GM23248 (cell line): ENCODE results near the gene PPP1R16B. TPM values are rescaled to one million over a fixed set of nuclear protein-coding genes. Genes with fewer than 3 reads are reported as not detected.

ENCODE experiments used
- DNase-seq: peaks from one replicate; pipeline ENCODE4 v3.0.0-alpha.2; 2015
- H2AFZ ChIP-seq: fragments of 200-600 bp; sonication (generic); 2 replicates; pipeline ENCODE4 v1.6.1; 2016; ENCODE audit warnings: antibody characterized with exemption
- H3F3A ChIP-seq: fragments of 200-600 bp; sonication (generic); 2 replicates; pipeline ENCODE4 v1.6.1; 2016; ENCODE audit warnings: mild to moderate bottlenecking, antibody characterized with exemption, mixed run types; ENCODE audit not compliant: insufficient read depth
- H3K27ac ChIP-seq: fragments of 200-600 bp; sonication (generic); 2 replicates; pipeline ENCODE4 v1.5.1; 2016; ENCODE audit warnings: mild to moderate bottlenecking
- H3K27me3 ChIP-seq: fragments of 200-600 bp; sonication (generic); replicated peaks from 2 replicates; pipeline ENCODE4 v1.6.1; 2016; ENCODE audit warnings: mild to moderate bottlenecking; ENCODE audit not compliant: insufficient read depth
- H3K36me3 ChIP-seq: fragments of 200-600 bp; sonication (generic); 2 replicates; pipeline ENCODE4 v1.6.1; 2016; ENCODE audit warnings: low read depth, mild to moderate bottlenecking
- H3K4me1 ChIP-seq: fragments of 200-600 bp; sonication (generic); 2 replicates; pipeline ENCODE4 v1.6.1; 2016; ENCODE audit warnings: mild to moderate bottlenecking; ENCODE audit not compliant: insufficient read depth
- H3K4me2 ChIP-seq: fragments of 200-600 bp; sonication (generic); one replicate; pipeline ENCODE4 v1.6.1; 2016; ENCODE audit warnings: mild to moderate bottlenecking; ENCODE audit not compliant: unreplicated experiment
- H3K4me3 ChIP-seq: fragments of 200-600 bp; sonication (generic); 2 replicates; pipeline ENCODE4 v1.5.1; 2016; ENCODE audit warnings: mild to moderate bottlenecking
- H3K79me2 ChIP-seq: fragments of 200-600 bp; sonication (generic); 2 replicates; pipeline ENCODE4 v1.6.1; 2016; ENCODE audit warnings: mild to moderate bottlenecking; ENCODE audit not compliant: insufficient read depth
- H3K9ac ChIP-seq: fragments of 200-600 bp; sonication (generic); 2 replicates; pipeline ENCODE4 v1.6.1; 2016; ENCODE audit warnings: mild to moderate bottlenecking
- H3K9me2 ChIP-seq: fragments of 200-600 bp; sonication (generic); 2 replicates; pipeline ENCODE4 v1.6.1; 2016; ENCODE audit warnings: mixed run types, mild to moderate bottlenecking, moderate library complexity; ENCODE audit not compliant: insufficient read depth
- H3K9me3 ChIP-seq: fragments of 200-600 bp; sonication (generic); one replicate; pipeline ENCODE4 v1.6.1; 2017; ENCODE audit warnings: low read depth
- H4K20me1 ChIP-seq: fragments of 200-600 bp; sonication (generic); 2 replicates; pipeline ENCODE4 v1.6.0; 2016; ENCODE audit not compliant: insufficient read depth
- EZH2 ChIP-seq: fragments of 200-600 bp; sonication (generic); IDR thresholded peaks from 2 replicates; pipeline ENCODE4 v1.6.1; 2018; ENCODE audit warnings: antibody characterized with exemption, mild to moderate bottlenecking; ENCODE audit not compliant: insufficient read depth, poor library complexity, severe bottlenecking
- EZH2phosphoT487 ChIP-seq: fragments of 200-600 bp; sonication (generic); IDR thresholded peaks from 2 replicates; pipeline ENCODE4 v1.6.1; 2018; ENCODE audit warnings: antibody characterized with exemption, moderate library complexity, mild to moderate bottlenecking, low read depth; ENCODE audit not compliant: insufficient read depth
- WGBS, 2 experiments: methylation state at CpG; one replicate each; pipeline ENCODE4 v1.1.6; 2015 to 2017; ENCODE audit warnings: low lambda C conversion rate in 2 of 2, low coverage in 1 of 2; ENCODE audit errors: missing lambda C conversion rate in 2 of 2; 5-methylcytosine and 5-hydroxymethylcytosine counted together
- in situ Hi-C: fragments of 300-500 bp; cut with MboI; formaldehyde crosslinking; loops from 2 replicates; pipeline ENCODE4 v1.15.0; 2020
- polyA plus RNA-seq: library from polyadenylated mRNA; unstranded; fragments of >200 nt; fragmentation: Nextera tagmentation; extraction: Ambion mirVana; gene quantifications from 2 replicates; pipeline ENCODE4 v1.2.1, GENCODE V29; 2016
- total RNA-seq: library from RNA; depleted of rRNA; stranded (reverse); fragments of >200 nt; shearing (Covaris generic); gene quantifications from 2 replicates; pipeline ENCODE4 v1.2.3, GENCODE V29; 2014

PPP1R16B gene
- total and polyA plus RNA-seq, 2 experiments from 2014 or later = not detected

DNA sequence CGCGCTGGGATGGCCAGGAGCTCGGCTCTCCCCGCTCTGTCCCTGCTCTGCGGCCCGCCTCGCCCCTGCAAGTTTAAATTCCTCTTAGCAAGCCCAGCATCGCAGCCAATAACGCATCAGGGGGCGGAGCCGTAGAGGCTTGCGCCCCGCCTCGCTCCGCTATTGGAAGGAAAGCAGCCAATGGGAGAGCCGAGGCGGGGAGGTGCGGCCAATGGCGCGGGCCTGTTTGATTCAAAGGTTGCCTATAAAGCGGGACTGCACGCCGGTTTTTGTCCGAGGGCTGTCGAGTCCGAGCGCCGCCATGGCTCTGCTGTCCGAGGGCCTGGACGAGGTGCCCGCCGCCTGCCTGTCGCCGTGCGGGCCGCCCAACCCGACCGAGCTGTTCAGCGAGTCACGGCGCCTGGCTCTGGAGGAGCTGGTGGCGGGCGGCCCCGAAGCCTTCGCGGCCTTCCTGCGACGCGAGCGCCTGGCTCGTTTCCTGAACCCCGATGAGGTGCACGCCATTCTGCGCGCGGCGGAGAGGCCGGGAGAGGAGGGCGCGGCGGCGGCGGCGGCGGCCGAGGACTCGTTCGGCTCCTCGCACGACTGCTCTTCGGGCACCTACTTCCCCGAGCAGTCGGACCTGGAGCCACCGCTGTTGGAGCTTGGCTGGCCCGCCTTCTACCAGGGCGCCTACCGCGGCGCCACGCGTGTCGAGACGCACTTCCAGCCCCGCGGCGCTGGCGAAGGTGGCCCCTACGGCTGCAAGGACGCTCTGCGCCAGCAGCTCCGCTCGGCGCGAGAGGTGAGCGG, 120.8 kb downstream of the PPP1R16B start, which contains the start of gene FAM83D:
Gene FAM83D (plus strand): TSS at position 276 of the 792 bp plus-strand sequence. CDS start 26 bp downstream, at position 302.
- Histone ChIP-seq H4K20me1 (no peaks in the 10 kb centered on the region), H3K36me3 (no peaks in the 10 kb centered on the region), H3K27ac (no peak within 1 kb of the TSS), H3K4me3 (peak within 1 kb of the TSS; percentile 76), H3F3A (no peaks in the 10 kb centered on the region), H3K9ac (peak within 1 kb of the TSS; percentile 72), H3K9me3 (no peaks in the 10 kb centered on the region), H3K9me2 (no peaks in the 10 kb centered on the region), H3K4me2 (peak within 1 kb of the TSS; percentile 82), H3K4me1 (no peaks in the 10 kb centered on the region), H3K79me2 (peaks cover 47% of the 10 kb centered on the region), H3K27me3 (0 out of 2 replicates have a peak, but pooled peaks cover 6% of the 10 kb centered on the region), H2AFZ (peak within 1 kb of the TSS; percentile 73)
- TF ChIP-seq EZH2phosphoT487 (no peak), EZH2 (no peak)
- DNase-seq = peak; percentile 99
- WGBS, 2 experiments = 1 to 2% methylated on average over 43 to 48 of the region's 95 CpGs
- in situ Hi-C loops = no loop called here

DNA sequence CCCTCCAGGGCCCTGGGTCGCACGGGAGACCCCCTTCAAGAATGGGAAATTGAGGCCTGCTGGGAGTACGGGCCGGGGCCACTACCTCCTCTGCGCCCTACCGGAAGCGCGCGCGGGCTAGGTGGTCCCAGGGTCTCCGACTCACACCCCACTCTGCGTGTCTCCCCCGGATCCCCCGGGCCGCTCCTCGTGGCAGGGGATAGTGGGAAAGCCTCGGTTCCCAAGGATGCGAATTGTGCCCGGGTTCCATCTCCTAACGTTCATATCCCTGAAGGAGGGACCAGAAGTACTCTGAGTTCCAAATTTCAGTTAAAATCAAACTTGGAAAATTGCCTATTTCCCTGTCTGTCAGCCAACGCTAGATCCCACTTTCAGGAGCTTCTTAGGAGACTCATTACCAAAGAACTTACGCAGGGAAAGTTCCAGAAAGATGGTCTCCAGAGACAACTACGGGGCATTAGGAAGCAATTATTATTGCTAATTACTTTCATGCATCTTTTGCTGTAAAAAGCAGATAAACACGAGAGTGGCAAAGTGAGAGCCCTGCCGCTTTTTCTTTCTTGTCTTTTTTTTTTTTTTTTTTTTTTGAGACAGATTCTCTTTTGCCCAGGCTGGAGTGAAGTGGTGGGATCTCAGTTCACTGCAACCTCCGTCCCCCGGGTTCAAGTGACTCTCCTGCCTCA, 121.6 kb downstream of the PPP1R16B start:
- H3K4me1 ChIP-seq = no peaks in the 10 kb centered on the region
- peak overlapping the region; percentile 72 for H3K9ac ChIP-seq
- no peaks in the 10 kb centered on the region for H3K27me3 ChIP-seq
- no peaks in the 10 kb centered on the region for H3K36me3 ChIP-seq
- no peaks in the 10 kb centered on the region for H3K9me2 ChIP-seq
- H3K79me2 ChIP-seq = peaks cover 55% of the 10 kb centered on the region
- in situ Hi-C loops = no loop called here
- 6 to 8% methylated on average over 16 to 26 of the region's 27 CpGs for WGBS, 2 experiments
- H3K9me3 ChIP-seq = no peaks in the 10 kb centered on the region
- TF ChIP-seq EZH2phosphoT487 (no peak), EZH2 (no peak)
- H3F3A ChIP-seq = no peaks in the 10 kb centered on the region
- H3K4me3 ChIP-seq = peak overlapping the region; percentile 76
- H4K20me1 ChIP-seq = no peaks in the 10 kb centered on the region
- H3K27ac ChIP-seq = no peak overlapping the region
- H2AFZ ChIP-seq = peak overlapping the region; percentile 73
- peak; percentile 54 for DNase-seq
- H3K4me2 ChIP-seq = peak overlapping the region; percentile 82

DNA sequence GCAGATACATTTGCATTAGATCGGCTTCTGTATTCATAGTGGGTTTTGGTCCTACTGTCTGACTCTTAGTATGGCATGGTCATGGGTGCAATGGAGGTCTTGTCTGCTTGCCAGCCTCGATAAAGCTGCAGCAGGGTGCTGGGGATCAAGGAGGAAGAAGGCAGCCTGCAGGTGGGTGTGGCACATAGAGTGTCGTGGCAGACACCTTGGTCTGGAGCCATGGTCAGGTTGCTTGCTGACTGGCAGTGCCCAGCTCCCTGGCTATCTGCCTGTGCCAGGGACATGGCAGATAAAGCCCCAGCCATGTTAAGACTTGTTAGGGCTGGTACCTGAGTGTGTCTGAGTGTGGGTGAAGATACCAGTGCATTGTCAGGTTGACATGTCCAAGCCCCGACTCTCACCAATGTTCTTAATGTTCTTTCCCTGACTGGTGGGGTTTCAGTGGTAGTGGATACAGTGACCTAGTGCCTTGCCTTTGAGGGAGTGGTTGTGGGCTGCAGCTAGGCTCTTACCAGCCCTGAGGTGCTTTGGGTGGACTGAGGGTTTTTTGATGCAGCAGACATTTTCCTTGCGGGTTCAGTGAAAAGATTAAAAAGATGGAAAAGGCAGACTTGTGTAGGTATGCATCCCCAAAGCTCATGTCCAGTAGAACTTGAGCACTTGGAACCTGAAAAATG, 122.5 kb downstream of the PPP1R16B start:
- Histone ChIP-seq H3K27ac (no peak overlapping the region), H3F3A (no peaks in the 10 kb centered on the region), H3K9me2 (no peaks in the 10 kb centered on the region), H3K36me3 (no peaks in the 10 kb centered on the region), H3K79me2 (peaks cover 64% of the 10 kb centered on the region), H3K4me1 (peaks cover 4% of the 10 kb centered on the region; the same call in 1 of the 2 replicates), H3K9me3 (no peaks in the 10 kb centered on the region), H3K9ac (peak overlapping the region; percentile 72; the same call in 1 of the 2 replicates), H3K4me2 (peak overlapping the region; percentile 82), H2AFZ (no peak overlapping the region), H3K4me3 (peak overlapping the region; percentile 76), H4K20me1 (no peaks in the 10 kb centered on the region), H3K27me3 (no peaks in the 10 kb centered on the region)
- TF ChIP-seq EZH2 (no peak), EZH2phosphoT487 (no peak)
- no peak for DNase-seq
- in situ Hi-C loops = no loop called here
- WGBS, 2 experiments = 61 to 64% methylated on average over 5 of the region's 5 CpGs

DNA sequence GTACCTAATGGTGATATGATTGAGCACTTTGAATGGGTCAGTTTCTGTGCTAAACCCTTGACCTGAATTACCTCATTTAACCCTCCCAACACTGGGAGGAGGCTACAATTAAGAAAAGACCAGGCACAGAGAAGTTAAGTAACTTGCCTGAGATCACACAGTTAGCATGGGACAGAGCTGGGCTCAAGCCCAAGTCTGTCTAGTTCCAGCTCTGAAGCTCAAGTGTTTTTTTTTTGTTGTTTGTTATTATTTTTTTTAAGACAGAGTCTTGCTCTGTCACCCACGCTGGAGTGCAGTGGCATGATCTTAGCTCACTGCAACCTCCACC, 124.7 kb downstream of the PPP1R16B start:
- Histone ChIP-seq H3K27ac (no peak overlapping the region), H3K9ac (no peak overlapping the region), H4K20me1 (no peaks in the 10 kb centered on the region), H3K4me1 (peaks cover 4% of the 10 kb centered on the region; the same call in 1 of the 2 replicates), H3K9me3 (no peaks in the 10 kb centered on the region), H3F3A (no peaks in the 10 kb centered on the region), H3K4me2 (no peak overlapping the region), H3K9me2 (no peaks in the 10 kb centered on the region), H3K79me2 (peaks cover 86% of the 10 kb centered on the region), H2AFZ (no peak overlapping the region), H3K27me3 (no peaks in the 10 kb centered on the region), H3K4me3 (no peak overlapping the region), H3K36me3 (no peaks in the 10 kb centered on the region)
- in situ Hi-C loops = no loop called here
- TF ChIP-seq EZH2phosphoT487 (no peak), EZH2 (no peak)
- no peak for DNase-seq
- WGBS, 2 experiments = 92 to 100% methylated on average over 1 of the region's 1 CpG
